T-helper 17 cell (primary cell): ENCODE measurements around the gene SLC16A4. TPM values are rescaled to one million over a fixed set of nuclear protein-coding genes. Genes with fewer than 3 reads are reported as not detected.
"Not testable (repeated sequence)": the region's sequence is repeated elsewhere in the genome, so short reads cannot be mapped to it uniquely, and the experiment has no call there.

Experiments
- ATAC-seq: fragments of 150-1000 bp; cut with Tn5 transposase; 2 replicates; pipeline ENCODE4 v1.10.0; 2021; ENCODE audit warnings: mild to moderate bottlenecking, moderate library complexity
- DNase-seq, 3 donors: peaks; one replicate each; pipeline versions ENCODE4 v3.0.0 to v3.0.0-alpha.2; 2020 to 2021
- H3K9me3 ChIP-seq: one replicate; pipeline ENCODE4 v1.7.0; 2013; ENCODE audit warnings: low read length, mild to moderate bottlenecking; ENCODE audit not compliant: control insufficient read depth, poor library complexity, severe bottlenecking
- H3K27ac Mint-ChIP-seq: one replicate; pipeline ENCODE4 v1.8.0; 2022; ENCODE audit warnings: mild to moderate bottlenecking, moderate library complexity, mixed read lengths
- H3K27me3 Mint-ChIP-seq: one replicate; pipeline ENCODE4 v1.8.0; 2022; ENCODE audit warnings: mixed read lengths
- H3K36me3 Mint-ChIP-seq: one replicate; pipeline ENCODE4 v1.8.0; 2022; ENCODE audit warnings: low read depth, mixed read lengths
- H3K4me1 Mint-ChIP-seq: one replicate; pipeline ENCODE4 v1.8.0; 2022; ENCODE audit warnings: mild to moderate bottlenecking, mixed read lengths
- H3K4me3 Mint-ChIP-seq: one replicate; pipeline ENCODE4 v1.8.0; 2022; ENCODE audit warnings: mild to moderate bottlenecking, moderate library complexity, mixed read lengths
- total RNA-seq, 4 donors: library from RNA in 2 of 4; stranded (reverse) in 2 of 4; gene quantifications; one replicate each; pipeline ENCODE4 v1.2.3 and lab custom pipeline; 2022 to 2026

SLC16A4 gene
- total RNA-seq, 2 donors from 2014 or later, result 0.20 to 0.29 TPM

DNA sequence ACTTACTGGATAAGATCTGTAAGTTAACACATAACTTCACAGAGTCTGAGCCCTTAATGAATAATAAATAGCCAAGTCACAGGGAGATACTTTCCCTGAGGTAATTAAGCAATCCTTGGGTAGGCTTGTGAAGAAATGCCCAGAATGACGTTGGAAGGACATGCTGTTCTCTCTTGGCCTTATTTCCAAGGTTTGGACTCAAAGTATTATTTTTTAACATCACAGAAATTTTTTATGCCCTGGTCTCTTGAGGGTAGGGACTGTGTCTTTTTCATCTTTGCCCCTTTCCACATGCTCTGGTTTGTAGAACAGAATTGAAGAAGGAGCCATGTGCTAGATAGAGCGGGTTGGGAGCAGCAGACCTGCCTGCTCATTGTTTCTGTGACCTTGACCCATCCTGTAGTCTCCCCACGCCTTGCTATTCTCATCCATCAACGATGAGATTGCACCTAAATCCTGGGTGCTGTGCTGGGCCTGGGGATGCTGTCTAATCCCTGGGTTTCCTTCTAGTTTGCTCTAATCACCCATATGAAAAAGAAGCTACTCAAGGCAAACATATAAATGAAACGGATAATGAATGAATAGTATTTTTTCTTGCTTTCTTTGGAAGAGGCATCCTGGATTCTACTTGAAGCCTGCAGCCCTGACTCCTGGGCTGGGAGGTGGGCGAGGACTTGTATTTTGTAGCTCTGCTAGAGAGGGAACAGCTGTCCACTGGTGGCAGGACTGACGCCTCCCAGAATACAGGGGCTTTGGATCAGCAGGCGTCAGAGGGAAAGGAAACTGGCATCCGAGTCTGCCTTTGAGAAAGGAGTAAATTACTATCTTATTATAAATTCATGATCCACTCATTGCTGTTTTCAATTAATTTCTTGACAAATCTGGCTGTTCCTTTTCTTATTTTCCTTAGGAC lies 34.1 kb upstream of the SLC16A4 start:
- ATAC-seq, result no peak
- Mint-ChIP-seq H3K4me1 (peaks cover 2% of the 10 kb centered on the region), H3K36me3 (peaks cover 6% of the 10 kb centered on the region), H3K4me3 (no peak overlapping the region), H3K27me3 (peaks cover 14% of the 10 kb centered on the region), H3K27ac (no peak overlapping the region)
- DNase-seq, result no peak
- H3K9me3 ChIP-seq, result no peaks in the 10 kb centered on the region

DNA sequence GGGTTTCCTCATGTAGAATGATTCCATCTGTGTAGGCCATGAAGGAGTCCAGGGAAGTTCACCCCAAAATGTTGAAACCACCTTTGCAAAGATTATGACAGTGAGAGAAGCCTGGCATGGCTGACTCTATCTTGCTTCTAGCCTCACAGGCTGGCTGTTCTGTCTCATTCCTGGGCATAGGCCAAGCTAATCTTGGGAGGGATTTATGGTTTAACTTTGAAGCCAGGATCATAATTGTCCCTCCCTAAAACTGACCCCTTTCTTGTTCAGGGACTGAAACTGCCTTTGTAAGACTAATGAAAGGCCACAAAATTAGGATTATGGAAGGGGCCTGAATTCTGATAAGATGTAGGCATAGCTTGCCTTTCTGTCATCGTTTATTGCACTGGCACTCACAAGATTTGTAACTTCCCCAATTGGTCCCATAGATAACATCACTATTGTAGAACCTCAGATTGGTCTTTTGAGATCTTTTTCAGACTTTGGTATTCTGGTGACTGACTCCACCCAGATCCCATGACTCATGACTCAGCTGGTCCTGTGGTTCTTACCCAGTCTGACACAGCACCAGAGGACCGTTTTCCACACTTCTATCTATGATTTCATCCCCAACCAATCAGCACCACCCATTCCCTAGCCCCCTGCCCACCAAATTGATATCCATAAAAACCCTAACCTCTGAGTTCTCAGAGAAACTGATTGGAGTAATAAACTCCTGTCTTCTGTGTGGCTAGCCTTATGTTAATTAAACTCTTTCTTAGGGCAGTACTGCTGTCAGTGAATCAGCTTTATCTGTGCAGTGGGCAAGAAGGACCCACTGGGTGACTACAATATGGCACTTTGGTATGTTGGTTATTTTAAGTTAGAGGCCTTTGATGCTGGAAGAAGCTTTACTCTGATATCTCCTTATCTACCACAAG lies 30.3 kb upstream of the SLC16A4 start:
- Mint-ChIP-seq H3K4me3 (no peak overlapping the region), H3K27me3 (peaks cover 14% of the 10 kb centered on the region), H3K27ac (no peak overlapping the region), H3K36me3 (peaks cover 6% of the 10 kb centered on the region), H3K4me1 (peaks cover 2% of the 10 kb centered on the region)
- H3K9me3 ChIP-seq, result no peaks in the 10 kb centered on the region
- ATAC-seq (peak; percentile 55), DNase-seq (no peak)

DNA sequence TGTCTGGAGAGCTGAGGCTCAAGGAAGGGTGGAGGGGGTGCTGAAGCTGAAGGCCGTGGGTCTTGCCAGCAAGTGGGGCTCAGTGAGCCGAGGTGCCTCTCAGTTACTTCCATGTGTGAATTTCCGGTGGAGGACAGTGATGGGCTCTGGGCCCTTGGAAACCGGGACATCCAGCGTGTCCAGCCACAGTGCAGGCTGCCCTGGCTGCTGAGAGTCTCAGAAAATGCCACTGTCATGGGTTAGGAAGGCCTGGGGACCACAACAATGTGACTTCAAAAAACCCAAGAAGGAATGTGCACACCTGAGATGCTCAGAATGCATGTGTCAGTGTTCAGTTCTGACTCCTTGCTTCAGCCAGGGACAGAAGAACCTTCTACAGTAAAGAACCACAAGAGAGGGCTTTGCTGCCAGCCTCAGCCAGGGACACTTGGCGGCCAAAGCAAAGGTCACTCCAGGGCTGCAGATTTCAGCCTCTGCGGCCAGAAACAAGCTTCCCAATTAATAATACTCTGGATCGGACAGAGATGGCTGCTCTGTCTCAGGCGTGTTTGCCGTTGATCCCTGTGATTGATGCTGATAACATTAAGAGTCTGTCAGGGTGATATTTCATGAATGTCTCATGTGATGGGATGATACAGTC lies 29.3 kb upstream of the SLC16A4 start:
- DNase-seq (no peak), ATAC-seq (no peak)
- Mint-ChIP-seq H3K27ac (no peak overlapping the region), H3K36me3 (peaks cover 6% of the 10 kb centered on the region), H3K27me3 (peaks cover 11% of the 10 kb centered on the region), H3K4me1 (peaks cover 2% of the 10 kb centered on the region), H3K4me3 (no peak overlapping the region)
- H3K9me3 ChIP-seq, result no peaks in the 10 kb centered on the region

DNA sequence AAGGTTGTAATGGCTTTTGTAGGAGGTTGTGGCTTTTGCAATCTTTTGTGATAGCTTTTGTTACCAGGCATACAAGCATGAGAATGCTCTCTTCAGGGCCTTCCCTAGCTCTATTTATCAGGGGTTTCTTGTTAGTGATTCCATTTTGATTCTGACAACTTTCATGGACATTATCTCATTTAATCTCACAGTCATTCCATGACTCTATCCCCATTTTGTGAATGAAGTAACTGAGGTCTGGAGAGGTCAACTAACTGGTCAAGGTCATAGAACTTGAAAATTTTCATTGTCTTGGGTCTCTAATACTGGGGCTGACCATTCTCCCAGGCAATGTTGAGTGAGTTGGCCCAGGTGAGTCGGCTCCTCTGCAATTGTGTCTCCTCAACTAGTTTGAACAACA lies 27.9 kb upstream of the SLC16A4 start:
- H3K27ac Mint-ChIP-seq, result no peak overlapping the region
- DNase-seq (no peak), ATAC-seq (no peak)
- H3K27me3 Mint-ChIP-seq, result peaks cover 3% of the 10 kb centered on the region
- no peaks in the 10 kb centered on the region for H3K9me3 ChIP-seq
- peaks cover 2% of the 10 kb centered on the region for H3K4me1 Mint-ChIP-seq
- H3K36me3 Mint-ChIP-seq, result peaks cover 4% of the 10 kb centered on the region
- H3K4me3 Mint-ChIP-seq, result no peak overlapping the region

DNA sequence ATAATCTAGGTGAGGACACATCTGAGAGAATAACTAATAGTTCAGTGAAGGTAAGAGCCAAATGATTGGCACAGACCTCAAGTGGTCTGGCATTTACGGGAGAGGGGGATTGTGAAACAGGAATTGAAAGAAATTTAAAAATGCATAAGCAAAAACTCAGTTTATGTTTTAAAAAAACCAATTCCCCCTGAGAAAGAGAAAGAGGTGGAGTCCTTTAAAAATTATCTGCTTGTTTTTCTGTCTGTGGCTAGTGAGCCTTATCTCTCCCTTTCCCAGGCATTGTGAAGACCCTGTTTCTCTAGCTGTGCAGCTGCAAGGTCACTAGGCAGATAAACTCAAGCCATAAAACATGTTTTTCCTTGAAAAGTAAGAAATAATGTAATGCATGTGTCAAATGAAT lies 22.2 kb upstream of the SLC16A4 start:
- DNase-seq, H3K4me1 Mint-ChIP-seq, H3K27ac Mint-ChIP-seq: not testable (repeated sequence)

DNA sequence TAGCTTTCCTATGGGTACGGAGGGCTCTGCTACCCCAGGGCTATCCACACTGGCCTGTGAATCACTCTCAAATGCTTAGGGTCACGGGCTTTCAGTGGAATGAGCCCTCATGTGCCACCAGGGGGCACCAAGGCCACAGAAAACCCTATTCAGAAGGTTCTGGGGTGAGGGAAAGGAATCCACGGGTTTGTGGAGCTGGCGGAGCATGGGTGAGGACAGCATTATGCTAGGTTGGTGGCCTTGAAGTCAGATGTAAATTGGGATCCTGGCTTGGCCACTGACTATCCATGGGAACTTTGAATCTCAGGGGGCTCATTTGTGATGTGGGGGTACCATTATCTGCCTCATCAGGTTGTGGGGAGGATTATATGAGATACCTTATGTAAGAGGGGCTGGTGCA lies 21.8 kb upstream of the SLC16A4 start:
- H3K9me3 ChIP-seq, result no peaks in the 10 kb centered on the region
- DNase-seq (peak; percentile 41 to 55 (median 50)), ATAC-seq (peak; percentile 61)
- Mint-ChIP-seq H3K4me3 (no peak overlapping the region), H3K36me3 (peaks cover 1% of the 10 kb centered on the region), H3K27ac (no peak overlapping the region), H3K4me1 (peaks cover 13% of the 10 kb centered on the region), H3K27me3 (no peaks in the 10 kb centered on the region)

More for the DNA sequence above, 22.2 kb upstream of the SLC16A4 start:
- not testable (repeated sequence) for H3K4me3 Mint-ChIP-seq, H3K9me3 ChIP-seq, ATAC-seq, H3K27me3 Mint-ChIP-seq, H3K36me3 Mint-ChIP-seq

DNA sequence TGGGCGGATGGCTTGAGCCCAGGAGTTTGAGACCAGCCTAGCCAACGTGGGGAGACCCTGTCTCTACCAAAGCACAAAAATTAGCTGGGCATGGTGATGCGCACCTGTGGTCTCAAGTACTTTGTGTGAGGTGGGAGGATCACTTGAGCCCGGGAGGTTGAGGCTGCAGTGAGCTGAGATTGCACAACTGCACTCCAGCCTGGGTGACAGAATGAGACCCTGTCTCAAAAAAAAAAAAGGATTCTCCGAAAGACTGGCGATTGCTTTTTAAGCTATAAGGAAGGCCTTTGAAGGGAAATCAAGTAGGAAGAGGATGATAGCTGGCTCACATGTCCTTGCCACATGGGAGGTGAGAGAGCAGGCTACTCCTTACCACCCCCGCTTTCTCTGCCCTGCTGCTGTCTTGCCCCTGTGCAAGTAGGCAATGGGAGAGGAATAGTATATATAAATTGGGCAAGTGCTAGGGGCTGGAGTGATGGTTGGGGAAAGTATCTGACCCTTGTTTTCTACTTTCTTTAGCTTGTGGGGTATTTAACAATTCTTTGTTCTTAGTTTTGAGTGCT lies 20.4 kb upstream of the SLC16A4 start:
- no peaks in the 10 kb centered on the region for H3K9me3 ChIP-seq
- ATAC-seq (no peak), DNase-seq (no peak)
- Mint-ChIP-seq H3K27me3 (no peaks in the 10 kb centered on the region), H3K36me3 (peaks cover 3% of the 10 kb centered on the region), H3K4me1 (peaks cover 16% of the 10 kb centered on the region), H3K27ac (no peak overlapping the region), H3K4me3 (no peak overlapping the region)

DNA sequence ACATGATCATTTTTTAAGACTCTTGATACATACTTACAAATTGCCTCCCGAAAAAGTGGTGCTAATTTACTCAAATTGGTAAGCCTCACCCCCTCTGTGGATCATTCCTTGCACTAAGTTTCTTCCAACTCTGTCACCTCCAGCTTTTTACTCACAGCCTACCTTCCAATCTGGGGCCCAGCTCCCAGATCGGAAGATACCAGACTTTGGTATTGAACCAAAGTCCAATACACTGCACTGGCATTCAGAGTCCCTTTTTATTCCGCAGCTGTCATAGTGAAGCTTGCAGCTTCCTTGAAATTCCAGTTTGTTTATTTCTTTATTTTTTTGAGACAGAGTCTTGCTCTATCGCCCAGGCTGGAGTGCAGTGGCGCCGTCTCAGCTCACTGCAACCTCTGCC lies 18.5 kb upstream of the SLC16A4 start:
- ATAC-seq, result no peak
- Mint-ChIP-seq H3K27me3 (no peaks in the 10 kb centered on the region), H3K4me1 (peaks cover 19% of the 10 kb centered on the region), H3K4me3 (no peak overlapping the region), H3K27ac (no peak overlapping the region), H3K36me3 (peaks cover 3% of the 10 kb centered on the region)
- DNase-seq, result no peak
- H3K9me3 ChIP-seq, result no peaks in the 10 kb centered on the region

DNA sequence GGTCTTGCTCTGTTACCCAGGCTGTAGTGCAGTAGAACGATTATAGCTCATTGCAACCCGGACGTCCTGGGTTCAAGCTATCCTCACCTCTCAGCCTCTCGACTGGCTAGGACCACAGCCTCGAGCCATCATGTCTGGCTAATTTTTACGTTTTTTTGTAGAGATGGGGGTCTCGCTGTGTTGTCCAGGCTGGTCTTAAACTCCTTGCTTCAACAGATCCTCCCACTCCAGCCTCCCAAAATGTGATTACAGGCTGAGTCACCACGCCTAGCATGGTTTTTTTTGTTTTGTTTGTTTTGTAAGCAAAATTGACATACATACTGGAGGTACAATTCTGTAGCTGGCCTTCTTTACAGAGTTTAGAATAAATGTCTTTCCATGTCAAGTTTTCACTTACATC lies 17.7 kb upstream of the SLC16A4 start:
- Mint-ChIP-seq H3K27me3 (no peaks in the 10 kb centered on the region), H3K27ac (peak overlapping the region; percentile 100), H3K4me1 (peaks cover 20% of the 10 kb centered on the region), H3K4me3 (peak overlapping the region; percentile 79), H3K36me3 (peaks cover 3% of the 10 kb centered on the region)
- DNase-seq (no peak), ATAC-seq (no peak)
- H3K9me3 ChIP-seq, result no peaks in the 10 kb centered on the region

DNA sequence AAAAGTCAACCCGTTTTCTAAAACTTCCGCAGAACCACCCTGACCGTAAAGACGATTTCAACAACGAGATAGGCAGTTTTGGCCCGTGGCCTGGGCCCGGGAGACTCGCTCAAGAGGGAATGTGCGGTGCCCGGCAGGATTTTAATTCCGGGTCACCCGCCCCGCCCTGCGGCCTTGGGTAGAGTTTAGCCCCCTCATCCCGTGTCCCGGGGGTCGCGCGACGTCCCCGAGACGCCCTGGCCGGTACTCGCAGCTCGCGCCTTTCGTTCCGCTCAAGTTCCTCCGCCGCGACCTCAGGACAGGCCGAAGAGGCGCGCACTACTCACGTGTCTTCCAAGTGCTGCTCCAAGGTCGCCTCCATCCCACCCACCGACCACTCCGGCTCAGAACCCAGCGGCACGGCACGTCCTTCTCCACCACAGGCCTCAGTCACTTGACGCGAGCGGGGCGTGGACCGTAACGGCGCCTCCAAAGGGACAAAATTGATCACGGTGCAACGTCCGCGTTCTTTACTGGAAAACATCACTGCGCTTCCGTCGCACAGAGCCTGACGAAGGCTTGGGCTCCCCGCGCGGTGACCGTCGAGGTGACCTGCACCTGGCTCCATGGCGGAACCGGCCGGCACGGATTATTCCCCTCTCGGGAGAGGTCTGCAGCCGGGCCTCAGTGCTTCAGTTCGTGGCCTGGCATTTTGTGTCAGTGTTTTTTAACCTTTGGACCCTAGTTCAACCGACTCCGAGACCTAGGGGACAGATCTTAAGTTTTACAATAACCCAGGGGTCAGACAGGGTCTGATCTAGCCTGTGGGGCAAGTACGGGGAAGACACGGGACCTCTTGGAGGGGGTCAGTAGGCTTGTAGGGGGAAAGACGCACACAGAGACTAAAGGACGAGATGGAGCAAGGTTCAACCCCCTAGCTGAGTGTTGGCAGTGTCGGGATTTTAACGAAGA lies 16.7 kb upstream of the SLC16A4 start, which contains the start of gene LAMTOR5:
Gene LAMTOR5 (minus strand): TSS at position 435 of the 951 bp plus-strand sequence. CDS start 74 bp downstream, at position 361.
- Mint-ChIP-seq H3K4me1 (peaks cover 17% of the 10 kb centered on the region), H3K36me3 (peaks cover 3% of the 10 kb centered on the region), H3K4me3 (peak within 1 kb of the TSS; percentile 100), H3K27me3 (no peaks in the 10 kb centered on the region), H3K27ac (peak within 1 kb of the TSS; percentile 100)
- DNase-seq (peak; percentile 77 to 84 (median 83)), ATAC-seq (peak; percentile 96)
- no peaks in the 10 kb centered on the region for H3K9me3 ChIP-seq

DNA sequence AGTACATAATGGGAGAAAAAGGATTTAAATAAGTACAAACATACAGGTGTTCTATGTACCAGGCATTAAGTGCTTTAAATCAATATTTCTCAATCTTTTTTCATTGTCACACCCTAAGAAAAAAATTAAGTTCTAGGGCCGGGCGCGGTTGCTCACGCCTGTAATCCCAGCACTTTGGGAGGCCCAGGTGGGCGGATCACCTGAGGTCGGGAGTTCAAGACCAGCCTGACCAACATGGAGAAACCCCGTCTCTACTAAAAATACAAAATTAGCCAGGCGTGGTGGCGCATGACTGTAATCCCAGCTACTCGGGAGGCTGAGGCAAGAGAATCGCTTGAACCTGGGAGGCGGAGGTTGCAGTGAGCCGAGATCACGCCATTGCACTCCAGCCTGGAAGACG lies 15.6 kb upstream of the SLC16A4 start:
- not testable (repeated sequence) for ATAC-seq
- peak overlapping the region; percentile 100 for H3K27ac Mint-ChIP-seq

DNA sequence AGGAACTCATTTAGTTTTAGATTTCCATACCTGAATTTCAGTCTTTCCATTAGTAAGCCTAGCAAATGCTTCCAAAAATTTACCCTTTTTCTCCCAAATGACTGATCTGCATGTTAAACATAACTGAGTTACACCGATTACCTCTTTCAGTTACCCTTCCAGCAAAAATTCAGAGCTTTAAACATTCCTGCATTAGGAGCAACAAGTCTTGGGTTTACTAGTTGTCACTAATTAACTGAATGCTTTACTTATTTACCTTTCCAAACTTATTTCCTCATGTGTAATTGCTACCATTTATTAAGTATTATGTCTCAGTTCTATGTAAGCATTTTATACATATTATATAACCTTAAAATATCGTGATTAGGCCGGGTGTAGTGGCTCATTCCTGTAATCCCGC lies 13.6 kb upstream of the SLC16A4 start:
- Mint-ChIP-seq H3K4me1 (peaks cover 15% of the 10 kb centered on the region), H3K27ac (no peak overlapping the region), H3K36me3 (peaks cover 3% of the 10 kb centered on the region), H3K4me3 (no peak overlapping the region), H3K27me3 (no peaks in the 10 kb centered on the region)
- ATAC-seq (no peak), DNase-seq (no peak)
- H3K9me3 ChIP-seq, result no peaks in the 10 kb centered on the region

More for the DNA sequence above, 15.6 kb upstream of the SLC16A4 start:
- peaks cover 15% of the 10 kb centered on the region for H3K4me1 Mint-ChIP-seq
- not testable (repeated sequence) for H3K27me3 Mint-ChIP-seq, DNase-seq, H3K36me3 Mint-ChIP-seq, H3K9me3 ChIP-seq
- H3K4me3 Mint-ChIP-seq, result peak overlapping the region; percentile 100
